Measurements from ENCODE around the gene FARS2.

- TF ChIP-seq CTCF (IDR thresholded peaks at IDR 0.05): no peak
- no peak for TF ChIP-seq POLR2AphosphoS5 (IDR thresholded peaks at IDR 0.05)
These were observed 280.6 kb downstream of the FARS2 start for GRCh38 chr6:5541751-5542432.

Measured in transverse colon (tissue), 4 donors.